Activated CD8-positive, alpha-beta T cell treated with anti-CD3 and anti-CD28 coated beads for 36 hours (primary cell): ENCODE data around the gene DDO. TPM values are rescaled to one million over a fixed set of nuclear protein-coding genes. Genes with fewer than 3 reads are reported as not detected.

ENCODE experiments used
- ATAC-seq: fragments of 200-7000 bp; cut with Tn5 transposase; one replicate; pipeline ENCODE4 v1.10.0; 2021; ENCODE audit warnings: mild to moderate bottlenecking, moderate library complexity
- CTCF ChIA-PET: fragments of 350-600 bp; sonication (Branson Sonifier 250); formaldehyde crosslinking; loops from one replicate; lab custom pipeline; 2021; ENCODE audit warnings: antibody characterized with exemption; lab: Charles Lee
- POLR2A ChIA-PET: fragments of 350-600 bp; sonication (Branson Sonifier 250); formaldehyde crosslinking; loops from one replicate; lab custom pipeline; 2021; ENCODE audit warnings: antibody characterized with exemption; lab: Charles Lee
- DNase-seq: peaks from one replicate; pipeline ENCODE4 v3.0.0-alpha.2; 2020
- H3K27ac Mint-ChIP-seq: one replicate; pipeline ENCODE4 v1.8.0; 2021; ENCODE audit warnings: mild to moderate bottlenecking, mixed read lengths
- H3K27me3 Mint-ChIP-seq: one replicate; pipeline ENCODE4 v1.8.0; 2021; ENCODE audit warnings: mixed read lengths
- H3K36me3 Mint-ChIP-seq: one replicate; pipeline ENCODE4 v1.8.0; 2021; ENCODE audit warnings: low read depth, mixed read lengths
- H3K4me1 Mint-ChIP-seq: one replicate; pipeline ENCODE4 v1.8.0; 2021; ENCODE audit warnings: low read depth, mixed read lengths
- H3K4me3 Mint-ChIP-seq: one replicate; pipeline ENCODE4 v1.8.0; 2021; ENCODE audit warnings: mild to moderate bottlenecking, moderate library complexity, mixed read lengths
- H3K9me3 Mint-ChIP-seq: one replicate; pipeline ENCODE4 v1.8.0; 2021; ENCODE audit warnings: mixed read lengths
- CTCF ChIP-seq: fragments of 200-600 bp; IDR thresholded peaks from one replicate; pipeline ENCODE4 v1.8.0; 2022; ENCODE audit warnings: antibody characterized with exemption, mild to moderate bottlenecking
- intact Hi-C: fragments of 100-400 bp; cut with micrococcal nuclease; formaldehyde crosslinking; loops from one replicate; pipeline ENCODE4 v1.10.0; 2022
- total RNA-seq, 2 experiments: library from RNA; stranded (reverse); gene quantifications; one replicate each; pipeline ENCODE4 v1.2.3, GENCODE V29; 2021

Gene DDO
- total RNA-seq, 2 experiments from 2014 or later = not detected

DNA sequence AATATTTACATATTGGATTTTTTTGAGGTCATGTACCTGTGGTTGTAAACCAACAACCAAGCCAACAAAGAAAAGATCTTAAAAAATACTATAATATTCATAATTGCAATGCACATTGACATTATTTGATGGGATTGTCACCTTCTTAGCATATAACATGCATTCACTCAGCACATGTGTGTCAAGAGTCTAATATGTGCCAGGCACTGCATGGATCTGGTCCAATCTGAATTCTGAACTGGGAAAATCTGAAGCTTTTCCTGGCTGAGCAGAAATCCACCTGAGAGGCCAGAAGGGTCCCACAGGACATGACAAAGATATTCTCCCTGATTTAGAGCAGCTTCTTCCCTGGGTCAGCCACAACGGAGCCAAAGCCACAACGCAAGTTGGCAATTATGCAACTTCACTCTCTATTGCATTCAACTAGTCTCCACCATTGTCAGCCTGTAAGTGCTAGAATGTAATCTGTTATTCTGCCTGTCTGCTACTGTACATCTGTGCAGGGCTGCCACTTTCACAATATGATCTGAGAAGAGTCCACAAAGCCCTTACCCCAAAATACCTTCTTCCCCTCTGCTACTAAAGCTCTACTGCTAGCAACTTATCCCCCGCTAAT lies 17.0 kb upstream of the DDO start:
- DNase-seq (no peak), ATAC-seq (no peak)
- Mint-ChIP-seq H3K27ac (no peak overlapping the region), H3K36me3 (no peaks in the 10 kb centered on the region), H3K9me3 (no peaks in the 10 kb centered on the region), H3K4me1 (no peaks in the 10 kb centered on the region), H3K27me3 (no peaks in the 10 kb centered on the region), H3K4me3 (no peak overlapping the region)
- no peak for TF ChIP-seq CTCF
- intact Hi-C loops = no loop called here
- ChIA-PET POLR2A (no interaction called here), CTCF (interaction anchor here (0.6 to 0.7 kb wide), 2 partner anchors 8 to 1728 kb away, joined by 3 to 4 read pairs; no protein-coding TSS in a partner anchor)

DNA sequence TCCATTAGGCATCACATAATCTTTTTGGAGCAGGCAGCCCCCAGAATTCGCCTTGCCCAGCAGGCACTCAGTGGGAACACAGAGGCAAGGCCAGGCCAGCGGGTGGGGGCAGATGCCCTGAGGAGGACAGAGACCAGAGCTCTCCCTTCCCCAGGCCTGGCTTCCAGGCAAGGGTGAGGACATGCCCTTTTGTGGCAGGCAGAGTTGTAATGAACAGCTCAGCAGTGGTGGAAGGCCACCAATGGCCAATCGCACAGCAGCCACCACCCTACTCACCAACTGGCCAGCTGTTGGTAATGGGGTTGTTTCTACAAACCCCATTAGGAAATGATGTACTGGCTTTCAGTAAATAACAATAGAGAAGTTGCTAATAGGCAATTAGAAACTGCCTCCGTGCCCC lies 15.4 kb upstream of the DDO start:
- Mint-ChIP-seq H3K27ac (no peak overlapping the region), H3K4me3 (no peak overlapping the region), H3K4me1 (no peaks in the 10 kb centered on the region), H3K9me3 (no peaks in the 10 kb centered on the region), H3K27me3 (peaks cover 3% of the 10 kb centered on the region), H3K36me3 (no peaks in the 10 kb centered on the region)
- ChIA-PET CTCF (no interaction called here), POLR2A (no interaction called here)
- no peak for TF ChIP-seq CTCF
- ATAC-seq (no peak), DNase-seq (no peak)
- intact Hi-C loops = no loop called here

DNA sequence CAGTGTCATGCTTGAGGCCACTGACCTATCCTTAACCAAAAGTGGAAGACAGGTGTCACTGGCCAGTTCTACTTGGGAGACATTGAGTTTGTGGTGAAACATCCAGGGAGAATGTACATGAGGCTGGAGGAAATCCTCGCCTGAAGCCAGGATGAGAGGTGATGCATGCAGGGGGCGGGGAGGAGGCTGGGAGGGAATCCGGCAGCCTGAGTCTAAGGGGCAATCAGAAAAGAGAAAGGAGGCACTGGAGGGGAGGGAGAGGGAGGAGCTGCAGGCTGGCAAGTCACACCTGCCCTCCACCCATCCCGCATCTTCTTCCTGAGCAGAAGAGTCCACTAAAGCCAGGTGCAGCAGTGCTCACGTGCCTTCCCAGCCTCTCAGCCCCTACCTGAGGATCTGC lies 14.9 kb upstream of the DDO start:
- no peak for ATAC-seq
- Mint-ChIP-seq H3K9me3 (no peaks in the 10 kb centered on the region), H3K36me3 (no peaks in the 10 kb centered on the region), H3K4me3 (no peak overlapping the region), H3K27ac (no peak overlapping the region), H3K4me1 (no peaks in the 10 kb centered on the region), H3K27me3 (peaks cover 3% of the 10 kb centered on the region)
- ChIA-PET CTCF (no interaction called here), POLR2A (no interaction called here)
- no peak for TF ChIP-seq CTCF
- no peak for DNase-seq
- intact Hi-C loops = no loop called here

- H3K36me3 Mint-ChIP-seq = no peaks in the 10 kb centered on the region
- no peaks in the 10 kb centered on the region for H3K4me1 Mint-ChIP-seq
- intact Hi-C loops = no loop called here
- ChIA-PET CTCF (interaction anchor here (0.7 kb wide), 2 partner anchors 282 to 458 kb away, joined by 3 read pairs; no protein-coding TSS in a partner anchor), POLR2A (interaction anchor here (0.8 kb wide), 1 partner anchor 195 kb away, joined by 5 read pairs; no protein-coding TSS in a partner anchor)
- H3K27ac Mint-ChIP-seq = no peak overlapping the region
- no peaks in the 10 kb centered on the region for H3K9me3 Mint-ChIP-seq
- ATAC-seq = no peak
- no peak overlapping the region for H3K4me3 Mint-ChIP-seq
- peaks cover 10% of the 10 kb centered on the region for H3K27me3 Mint-ChIP-seq
- TF ChIP-seq CTCF = no peak
- no peak for DNase-seq
These were observed 12.8 kb upstream of the DDO start for GRCh38 chr6:110428153-110428552.

DNA sequence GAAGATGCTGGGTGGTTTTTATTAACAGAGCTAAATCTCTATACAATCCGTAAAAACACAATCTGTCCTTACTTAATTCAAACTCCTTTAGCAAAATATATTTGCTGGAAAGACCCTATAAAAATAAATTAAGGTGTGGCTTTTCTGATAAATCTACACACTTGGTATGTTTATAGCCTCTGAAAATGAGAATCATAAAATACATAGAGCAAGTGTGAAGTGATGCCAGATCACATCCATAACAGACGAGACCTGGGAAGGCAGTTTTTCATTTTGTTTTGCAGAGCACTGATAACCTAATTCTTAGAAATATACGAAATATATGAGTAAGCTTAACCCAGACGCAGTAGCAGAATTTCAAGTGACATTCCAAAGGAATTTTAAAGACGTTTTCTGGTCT lies 10.4 kb upstream of the DDO start:
- POLR2A ChIA-PET = interaction anchor here (0.6 to 1.3 kb wide), 3 partner anchors 11 to 987 kb away, joined by 3 to 4 read pairs (median 3); no protein-coding TSS in a partner anchor
- intact Hi-C loops = no loop called here
- H3K4me3 Mint-ChIP-seq = no peak overlapping the region
- H3K4me1 Mint-ChIP-seq = no peaks in the 10 kb centered on the region
- TF ChIP-seq CTCF = no peak
- peaks cover 19% of the 10 kb centered on the region for H3K27me3 Mint-ChIP-seq
- CTCF ChIA-PET = no interaction called here
- no peak for ATAC-seq
- no peaks in the 10 kb centered on the region for H3K36me3 Mint-ChIP-seq
- peaks cover 7% of the 10 kb centered on the region for H3K9me3 Mint-ChIP-seq
- H3K27ac Mint-ChIP-seq = no peak overlapping the region
- no peak for DNase-seq
